SK-N-SH (cell line): ENCODE data around the gene CLEC2A. TPM values are rescaled to one million over a fixed set of nuclear protein-coding genes. Genes with fewer than 3 reads are reported as not detected.

Experiments used
- CTCF ChIA-PET: fragments of 300-600, 350-600 bp; formaldehyde crosslinking; extraction: SDS; loops from one replicate; lab custom pipeline; 2021; lab: Yijun Ruan, JAX
- POLR2A ChIA-PET: fragments of 350-600 bp; sonication (Branson Sonifier 250); formaldehyde crosslinking; extraction: SDS; loops from one replicate; lab custom pipeline; 2020; ENCODE audit warnings: antibody characterized with exemption, inconsistent platforms; lab: Yijun Ruan, JAX
- DNase-seq: peaks from one replicate; pipeline ENCODE4 v3.0.0; 2012
- H2AFZ ChIP-seq: fragments of 200-600 bp; sonication (generic); 2 replicates; pipeline ENCODE4 v1.8.1; 2016; ENCODE audit warnings: antibody characterized with exemption, mild to moderate bottlenecking, low read depth
- H3F3A ChIP-seq: fragments of 200-600 bp; sonication (generic); replicated peaks from 2 replicates; pipeline ENCODE3; 2016; ENCODE audit warnings: antibody characterized with exemption, mild to moderate bottlenecking; ENCODE audit not compliant: insufficient read depth
- H3K27ac ChIP-seq, 2 experiments: fragments of 200-500 bp in 1 of 2; fragments of 200-600 bp in 1 of 2; sonication (Bioruptor generic) in 1 of 2; sonication (generic), shearing (Covaris generic) in 1 of 2; 2 replicates each; pipeline versions ENCODE4 v1.5.1 to v1.6.1; 2014 to 2016; ENCODE audit warnings: low read depth in 2 of 2, inconsistent platforms in 1 of 2, low read length in 1 of 2, mild to moderate bottlenecking in 1 of 2, mixed read lengths in 1 of 2
- H3K27me3 ChIP-seq: fragments of 200-600 bp; sonication (generic), shearing (Covaris generic); 2 replicates; pipeline ENCODE4 v1.6.1; 2016; ENCODE audit warnings: mixed run types; ENCODE audit not compliant: insufficient read depth
- H3K36me3 ChIP-seq, 2 experiments: fragments of 200-500 bp in 1 of 2; fragments of 200-600 bp in 1 of 2; sonication (Bioruptor generic) in 1 of 2; sonication (generic) in 1 of 2; replicated peaks in 1 of 2; 2 replicates each; pipeline versions ENCODE3 to v1.5.1; 2014 to 2016; ENCODE audit warnings: low read length in 1 of 2, mild to moderate bottlenecking in 1 of 2; ENCODE audit not compliant: insufficient read depth in 2 of 2, control insufficient read depth in 1 of 2
- H3K4me1 ChIP-seq, 2 experiments: fragments of 200-500 bp in 1 of 2; fragments of 200-600 bp in 1 of 2; sonication (Bioruptor generic) in 1 of 2; sonication (generic), shearing (Covaris generic) in 1 of 2; 2 replicates each; pipeline versions ENCODE4 v1.5.1 to v1.6.1; 2014 to 2016; ENCODE audit warnings: low read depth in 1 of 2, low read length in 1 of 2, mixed run types in 1 of 2; ENCODE audit not compliant: insufficient read depth in 2 of 2, control insufficient read depth in 1 of 2
- H3K4me2 ChIP-seq: fragments of 200-600 bp; sonication (generic), shearing (Covaris generic); 2 replicates; pipeline ENCODE4 v1.6.1; 2017; ENCODE audit warnings: mixed run types
- H3K4me3 ChIP-seq, 2 experiments: fragments of 200-500 bp in 1 of 2; fragments of 200-600 bp in 1 of 2; sonication (Bioruptor generic) in 1 of 2; sonication (generic), shearing (Covaris generic) in 1 of 2; 2 replicates each; pipeline versions ENCODE4 v1.5.1 to v1.8.1; 2014 to 2016; ENCODE audit warnings: low read depth in 2 of 2, inconsistent platforms in 1 of 2, low read length in 1 of 2, mild to moderate bottlenecking in 1 of 2, mixed read lengths in 1 of 2, moderate library complexity in 1 of 2
- H3K79me2 ChIP-seq: fragments of 200-600 bp; sonication (generic); 2 replicates; pipeline ENCODE4 v1.8.1; 2017; ENCODE audit warnings: mild to moderate bottlenecking; ENCODE audit not compliant: insufficient read depth
- H3K9ac ChIP-seq: fragments of 200-600 bp; sonication (generic); 2 replicates; pipeline ENCODE4 v1.6.1; 2017; ENCODE audit warnings: mixed run types
- H3K9me2 ChIP-seq: fragments of 200-600 bp; sonication (generic); 2 replicates; pipeline ENCODE4 v1.6.1; 2017; ENCODE audit warnings: mixed run types
- H3K9me3 ChIP-seq: fragments of 200-600 bp; sonication (generic); 2 replicates; pipeline ENCODE4 v1.6.1; 2017; ENCODE audit warnings: mixed run types, mild to moderate bottlenecking, moderate library complexity
- H4K20me1 ChIP-seq: fragments of 200-600 bp; sonication (generic); 2 replicates; pipeline ENCODE4 v1.6.1; 2017; ENCODE audit warnings: mild to moderate bottlenecking, mixed run types; ENCODE audit not compliant: insufficient read depth
- ELF1 ChIP-seq: IDR thresholded peaks from 2 replicates; pipeline ENCODE4 v1.4.0; 2012
- EP300 ChIP-seq, 2 experiments: IDR thresholded peaks; 2 replicates each; pipeline versions ENCODE4 v1.4.0 to v1.6.1; 2012; ENCODE audit warnings: borderline replicate concordance in 1 of 2, low read depth in 1 of 2, low read length in 1 of 2
- FOXJ3 ChIP-seq: sonication (generic); formaldehyde crosslinking; IDR thresholded peaks from 2 replicates; pipeline ENCODE4 v1.5.1; 2020; ENCODE audit warnings: mild to moderate bottlenecking, missing genetic modification reagents
- FOXM1 ChIP-seq: IDR thresholded peaks from 2 replicates; pipeline ENCODE4 v1.4.0; 2012; ENCODE audit warnings: low read depth, mild to moderate bottlenecking
- MXI1 ChIP-seq: IDR thresholded peaks from 2 replicates; pipeline ENCODE4 v1.6.1; 2012; ENCODE audit warnings: mild to moderate bottlenecking, low read depth, low read length, improper control_type of control experiment
- NFIC ChIP-seq: IDR thresholded peaks from 2 replicates; pipeline ENCODE4 v1.4.0; 2012; ENCODE audit warnings: borderline replicate concordance
- NRF1 ChIP-seq: IDR thresholded peaks from 2 replicates; pipeline ENCODE4 v1.6.1; 2012; ENCODE audit warnings: low read depth, mild to moderate bottlenecking, low read length
- POLR2AphosphoS5 ChIP-seq: IDR thresholded peaks from 2 replicates; pipeline ENCODE4 v1.6.1; 2012; ENCODE audit warnings: low read depth, low read length
- RXRA ChIP-seq: IDR thresholded peaks from 2 replicates; pipeline ENCODE4 v1.4.0; 2012; ENCODE audit warnings: low read depth, mild to moderate bottlenecking, borderline replicate concordance
- SMC3 ChIP-seq: IDR thresholded peaks from 2 replicates; pipeline ENCODE4 v1.6.1; 2012; ENCODE audit warnings: low read depth, low read length, improper control_type of control experiment
- TCF12 ChIP-seq: IDR thresholded peaks from 2 replicates; pipeline ENCODE4 v1.4.0; 2012
- YY1 ChIP-seq: IDR thresholded peaks from 2 replicates; pipeline ENCODE4 v1.4.0; 2012; ENCODE audit warnings: low read depth, mild to moderate bottlenecking
- WGBS: methylation state at CpG from one replicate; pipeline ENCODE4 v1.1.6; 2017; ENCODE audit warnings: low lambda C conversion rate; 5-methylcytosine and 5-hydroxymethylcytosine counted together
- polyA plus RNA-seq, 3 experiments: library from polyadenylated mRNA; depleted of rRNA; stranded (reverse); fragments of >200 nt; gene quantifications; 2 replicates each; pipeline ENCODE4 v1.2.3, GENCODE V29; 2012
- TF ChIP-seq, protein P1 (sequence below): IDR thresholded peaks from 2 replicates; pipeline ENCODE4 v1.6.1; 2012; ENCODE audit warnings: mild to moderate bottlenecking, low read depth, low read length, moderate library complexity
- TF ChIP-seq, protein P2 (sequence below): IDR thresholded peaks from 2 replicates; pipeline ENCODE4 v1.4.0; 2012; ENCODE audit warnings: low read depth, borderline replicate concordance

Gene CLEC2A
- polyA plus RNA-seq, 1 of the 3 experiments (the other 2 are of a cell fraction), result not detected

DNA sequence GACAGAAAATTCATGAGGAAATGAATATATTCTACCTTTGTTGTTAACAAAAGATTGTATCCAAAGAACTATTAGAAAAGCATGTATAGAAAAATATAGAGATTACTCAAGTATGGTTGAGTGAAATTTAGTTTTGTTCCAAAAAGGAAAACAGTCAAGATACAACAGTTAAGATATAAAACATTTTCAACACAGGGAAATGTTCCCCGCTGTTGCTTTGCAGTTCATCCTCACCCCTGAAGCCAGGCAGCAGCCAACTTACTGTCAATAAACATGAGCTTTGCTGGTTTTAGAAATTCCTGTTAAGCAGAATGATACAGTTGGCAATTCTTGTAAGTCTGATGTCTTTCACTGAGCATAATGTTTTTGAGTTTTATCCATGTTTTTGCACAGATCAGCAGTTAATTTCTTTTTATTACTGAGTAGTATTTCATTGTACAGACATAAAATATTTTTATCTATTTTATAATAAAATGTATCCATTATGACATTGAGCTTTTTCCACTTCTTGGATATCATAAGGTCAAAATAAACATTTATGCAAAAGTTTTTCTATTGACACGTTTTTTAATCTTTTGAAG, 61.8 kb downstream of the CLEC2A start:
- Histone ChIP-seq H3K9me2 (no peaks in the 10 kb centered on the region), H3K4me2 (peak overlapping the region; percentile 64; the same call in 1 of the 2 replicates), H3K9me3 (no peaks in the 10 kb centered on the region), H3K4me3 (peak overlapping the region in 1 of 2 experiments; percentile 37; a peak in 1 of 4 replicates), H3K36me3 (no peaks in the 10 kb centered on the region), H3K27me3 (no peaks in the 10 kb centered on the region; the same call in 1 of the 2 replicates), H3F3A (no peaks in the 10 kb centered on the region), H2AFZ (no peak overlapping the region), H3K4me1 (no peaks in the 10 kb centered on the region), H3K79me2 (no peaks in the 10 kb centered on the region), H3K27ac (no peak overlapping the region), H3K9ac (no peak overlapping the region), H4K20me1 (no peaks in the 10 kb centered on the region)
- WGBS, result 13% methylated on average over 2 of the region's 2 CpGs
- CTCF ChIA-PET, result no interaction called here
- TF ChIP-seq ELF1, result no peak
- TF ChIP-seq, protein P1, sequence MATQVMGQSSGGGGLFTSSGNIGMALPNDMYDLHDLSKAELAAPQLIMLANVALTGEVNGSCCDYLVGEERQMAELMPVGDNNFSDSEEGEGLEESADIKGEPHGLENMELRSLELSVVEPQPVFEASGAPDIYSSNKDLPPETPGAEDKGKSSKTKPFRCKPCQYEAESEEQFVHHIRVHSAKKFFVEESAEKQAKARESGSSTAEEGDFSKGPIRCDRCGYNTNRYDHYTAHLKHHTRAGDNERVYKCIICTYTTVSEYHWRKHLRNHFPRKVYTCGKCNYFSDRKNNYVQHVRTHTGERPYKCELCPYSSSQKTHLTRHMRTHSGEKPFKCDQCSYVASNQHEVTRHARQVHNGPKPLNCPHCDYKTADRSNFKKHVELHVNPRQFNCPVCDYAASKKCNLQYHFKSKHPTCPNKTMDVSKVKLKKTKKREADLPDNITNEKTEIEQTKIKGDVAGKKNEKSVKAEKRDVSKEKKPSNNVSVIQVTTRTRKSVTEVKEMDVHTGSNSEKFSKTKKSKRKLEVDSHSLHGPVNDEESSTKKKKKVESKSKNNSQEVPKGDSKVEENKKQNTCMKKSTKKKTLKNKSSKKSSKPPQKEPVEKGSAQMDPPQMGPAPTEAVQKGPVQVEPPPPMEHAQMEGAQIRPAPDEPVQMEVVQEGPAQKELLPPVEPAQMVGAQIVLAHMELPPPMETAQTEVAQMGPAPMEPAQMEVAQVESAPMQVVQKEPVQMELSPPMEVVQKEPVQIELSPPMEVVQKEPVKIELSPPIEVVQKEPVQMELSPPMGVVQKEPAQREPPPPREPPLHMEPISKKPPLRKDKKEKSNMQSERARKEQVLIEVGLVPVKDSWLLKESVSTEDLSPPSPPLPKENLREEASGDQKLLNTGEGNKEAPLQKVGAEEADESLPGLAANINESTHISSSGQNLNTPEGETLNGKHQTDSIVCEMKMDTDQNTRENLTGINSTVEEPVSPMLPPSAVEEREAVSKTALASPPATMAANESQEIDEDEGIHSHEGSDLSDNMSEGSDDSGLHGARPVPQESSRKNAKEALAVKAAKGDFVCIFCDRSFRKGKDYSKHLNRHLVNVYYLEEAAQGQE, result no peak
- no peak for TF ChIP-seq NRF1
- TF ChIP-seq TCF12, result no peak
- no peak for TF ChIP-seq MXI1
- TF ChIP-seq POLR2AphosphoS5, result no peak
- TF ChIP-seq NFIC, result no peak
- no peak for TF ChIP-seq FOXM1
- TF ChIP-seq RXRA, result no peak
- TF ChIP-seq, protein P2, sequence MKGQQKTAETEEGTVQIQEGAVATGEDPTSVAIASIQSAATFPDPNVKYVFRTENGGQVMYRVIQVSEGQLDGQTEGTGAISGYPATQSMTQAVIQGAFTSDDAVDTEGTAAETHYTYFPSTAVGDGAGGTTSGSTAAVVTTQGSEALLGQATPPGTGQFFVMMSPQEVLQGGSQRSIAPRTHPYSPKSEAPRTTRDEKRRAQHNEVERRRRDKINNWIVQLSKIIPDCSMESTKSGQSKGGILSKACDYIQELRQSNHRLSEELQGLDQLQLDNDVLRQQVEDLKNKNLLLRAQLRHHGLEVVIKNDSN, result no peak
- no peak for TF ChIP-seq FOXJ3
- TF ChIP-seq EP300 (IDR thresholded peaks at IDR 0.05; ENCODE audit: borderline replicate concordance in 1 of 2, low read depth in 1 of 2, low read length in 1 of 2), result no peak
- TF ChIP-seq SMC3, result no peak
- TF ChIP-seq YY1, result no peak
- no peak for DNase-seq
- POLR2A ChIA-PET, result no interaction called here
